GM12865 (cell line): ENCODE results near the gene RHOBTB3.

Experiments
- DNase-seq: peaks from one replicate; pipeline ENCODE4 v3.0.0; 2010; ENCODE audit warnings: low read depth
- H3K4me3 ChIP-seq: 2 replicates; pipeline ENCODE4 v1.5.1; 2011; ENCODE audit warnings: mild to moderate bottlenecking, low read depth, low read length, control low read depth
- TF ChIP-seq, protein P1 (sequence below): IDR thresholded peaks from 2 replicates; pipeline ENCODE4 v1.5.1; 2011; ENCODE audit warnings: low read length, control low read depth, low read depth, inconsistent platforms; ENCODE audit not compliant: insufficient read depth; ENCODE audit errors: missing control alignments

RHOBTB3 gene, protein sequence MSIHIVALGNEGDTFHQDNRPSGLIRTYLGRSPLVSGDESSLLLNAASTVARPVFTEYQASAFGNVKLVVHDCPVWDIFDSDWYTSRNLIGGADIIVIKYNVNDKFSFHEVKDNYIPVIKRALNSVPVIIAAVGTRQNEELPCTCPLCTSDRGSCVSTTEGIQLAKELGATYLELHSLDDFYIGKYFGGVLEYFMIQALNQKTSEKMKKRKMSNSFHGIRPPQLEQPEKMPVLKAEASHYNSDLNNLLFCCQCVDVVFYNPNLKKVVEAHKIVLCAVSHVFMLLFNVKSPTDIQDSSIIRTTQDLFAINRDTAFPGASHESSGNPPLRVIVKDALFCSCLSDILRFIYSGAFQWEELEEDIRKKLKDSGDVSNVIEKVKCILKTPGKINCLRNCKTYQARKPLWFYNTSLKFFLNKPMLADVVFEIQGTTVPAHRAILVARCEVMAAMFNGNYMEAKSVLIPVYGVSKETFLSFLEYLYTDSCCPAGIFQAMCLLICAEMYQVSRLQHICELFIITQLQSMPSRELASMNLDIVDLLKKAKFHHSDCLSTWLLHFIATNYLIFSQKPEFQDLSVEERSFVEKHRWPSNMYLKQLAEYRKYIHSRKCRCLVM

DNA sequence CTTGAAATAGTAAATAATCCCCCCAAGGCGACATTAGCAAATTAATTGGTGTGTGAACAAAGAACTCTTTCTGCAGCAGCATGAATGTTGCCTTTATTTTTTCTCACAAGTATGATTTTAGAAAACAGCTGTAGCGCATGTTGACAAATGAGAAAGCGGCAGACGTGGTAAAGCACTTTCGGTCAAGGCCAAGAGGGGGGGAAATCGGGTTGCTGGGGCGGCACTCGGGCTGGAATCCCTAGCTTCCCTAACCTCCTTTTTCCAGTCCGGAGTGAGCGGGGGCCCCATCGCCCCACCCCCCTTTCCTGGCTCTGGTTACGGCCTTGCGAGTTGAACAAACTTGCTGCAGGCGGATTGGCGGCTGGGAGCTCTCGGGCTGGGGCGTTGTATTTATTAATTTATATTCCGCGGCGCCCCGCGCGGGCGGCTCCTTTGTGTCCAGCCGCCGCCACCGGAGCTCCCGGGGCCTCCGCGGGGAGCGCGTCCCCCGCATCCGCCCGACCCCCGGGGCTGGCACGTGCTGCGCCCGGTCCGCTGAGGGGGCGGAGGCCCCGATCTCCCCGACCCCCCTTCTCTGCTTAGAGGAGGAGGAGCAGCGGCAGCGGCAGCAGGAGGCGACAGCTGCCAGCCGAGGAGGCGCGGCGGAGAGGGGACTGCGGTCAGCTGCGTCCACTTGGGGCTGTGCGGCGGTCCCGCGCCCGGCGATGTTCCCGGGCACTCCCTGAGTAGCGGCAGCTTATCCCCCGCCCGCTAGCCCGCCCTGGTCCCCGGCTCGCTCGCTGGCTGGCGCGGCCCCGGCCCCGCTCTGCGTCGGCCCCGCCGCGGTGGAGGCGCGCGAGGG is at the start of gene RHOBTB3:
Gene RHOBTB3, plus strand, starts transcription at position 607 of the 841 bp plus-strand sequence. CDS start 347 bp downstream, outside the sequence.
- TF ChIP-seq, protein P1, sequence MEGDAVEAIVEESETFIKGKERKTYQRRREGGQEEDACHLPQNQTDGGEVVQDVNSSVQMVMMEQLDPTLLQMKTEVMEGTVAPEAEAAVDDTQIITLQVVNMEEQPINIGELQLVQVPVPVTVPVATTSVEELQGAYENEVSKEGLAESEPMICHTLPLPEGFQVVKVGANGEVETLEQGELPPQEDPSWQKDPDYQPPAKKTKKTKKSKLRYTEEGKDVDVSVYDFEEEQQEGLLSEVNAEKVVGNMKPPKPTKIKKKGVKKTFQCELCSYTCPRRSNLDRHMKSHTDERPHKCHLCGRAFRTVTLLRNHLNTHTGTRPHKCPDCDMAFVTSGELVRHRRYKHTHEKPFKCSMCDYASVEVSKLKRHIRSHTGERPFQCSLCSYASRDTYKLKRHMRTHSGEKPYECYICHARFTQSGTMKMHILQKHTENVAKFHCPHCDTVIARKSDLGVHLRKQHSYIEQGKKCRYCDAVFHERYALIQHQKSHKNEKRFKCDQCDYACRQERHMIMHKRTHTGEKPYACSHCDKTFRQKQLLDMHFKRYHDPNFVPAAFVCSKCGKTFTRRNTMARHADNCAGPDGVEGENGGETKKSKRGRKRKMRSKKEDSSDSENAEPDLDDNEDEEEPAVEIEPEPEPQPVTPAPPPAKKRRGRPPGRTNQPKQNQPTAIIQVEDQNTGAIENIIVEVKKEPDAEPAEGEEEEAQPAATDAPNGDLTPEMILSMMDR, result no peak
- peak within 1 kb of the TSS; percentile 63 for H3K4me3 ChIP-seq
- peak; percentile 71 for DNase-seq

DNA sequence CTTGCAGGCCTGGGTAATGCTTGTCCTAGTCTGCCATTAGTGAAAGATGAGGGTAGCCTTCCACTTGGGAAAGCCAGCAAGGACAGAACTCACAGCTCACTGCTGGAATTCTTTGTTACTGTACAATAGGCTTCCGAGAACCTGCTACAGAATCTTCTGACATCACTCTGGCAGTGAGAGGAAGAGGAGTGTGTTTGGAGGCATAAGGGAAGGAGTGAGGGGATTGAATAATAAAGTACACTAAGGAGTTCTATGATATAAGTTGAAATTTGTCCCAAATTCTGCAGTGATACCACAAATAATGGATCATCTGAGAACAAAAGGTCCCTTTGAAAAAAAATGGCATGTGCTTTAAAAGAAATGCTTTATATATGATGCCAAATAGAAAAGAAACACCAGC is 48.2 kb upstream of the RHOBTB3 start, which contains the start of gene SPATA9:
Gene SPATA9, minus strand, starts transcription at position 101 of the 400 bp plus-strand sequence. CDS start 137 bp downstream, outside the sequence.
- DNase-seq, result no peak
- TF ChIP-seq, protein P1, result no peak
- no peak within 1 kb of the TSS for H3K4me3 ChIP-seq

DNA sequence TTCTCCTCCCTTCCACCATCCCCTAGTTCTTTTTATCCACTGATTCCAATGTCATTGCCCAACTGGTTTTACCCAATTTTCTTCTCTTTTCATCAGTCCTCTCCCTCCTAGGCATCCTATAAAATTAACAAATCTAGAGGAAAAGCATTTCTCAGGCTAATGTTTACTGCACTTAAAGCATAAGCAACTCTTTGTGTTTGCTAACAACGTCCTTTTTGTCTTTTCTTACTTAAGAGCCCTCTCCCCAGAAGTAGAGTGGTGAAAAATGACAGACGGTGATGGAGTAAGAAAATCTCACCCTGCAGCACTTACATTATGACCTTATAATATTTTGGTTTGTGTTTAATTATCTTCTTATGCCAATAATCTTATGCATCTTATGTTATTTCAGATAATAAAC is 46.8 kb upstream of the RHOBTB3 start:
- no peak for DNase-seq
- TF ChIP-seq, protein P1, result no peak
- H3K4me3 ChIP-seq, result no peak overlapping the region

DNA sequence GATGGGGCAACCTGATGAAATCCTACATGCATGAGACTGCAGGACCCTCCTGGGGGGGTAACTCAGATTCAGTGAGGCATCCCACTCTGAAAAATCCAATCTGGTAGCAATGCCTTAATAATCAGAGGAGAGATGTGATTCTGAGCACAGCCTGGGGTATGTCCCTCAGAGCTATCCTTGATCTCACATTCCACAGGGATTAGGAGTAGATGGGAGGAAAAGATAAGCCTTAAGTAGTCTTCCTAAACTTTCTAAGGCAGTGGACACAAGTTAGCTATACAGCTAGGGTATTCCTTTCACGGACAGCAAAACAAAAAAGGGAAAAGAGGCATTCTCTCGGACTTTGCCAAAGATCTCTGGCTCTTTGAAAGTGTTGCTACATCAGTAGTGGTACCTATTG is 44.5 kb upstream of the RHOBTB3 start:
- TF ChIP-seq, protein P1, result no peak
- no peak for DNase-seq
- no peak overlapping the region for H3K4me3 ChIP-seq

DNA sequence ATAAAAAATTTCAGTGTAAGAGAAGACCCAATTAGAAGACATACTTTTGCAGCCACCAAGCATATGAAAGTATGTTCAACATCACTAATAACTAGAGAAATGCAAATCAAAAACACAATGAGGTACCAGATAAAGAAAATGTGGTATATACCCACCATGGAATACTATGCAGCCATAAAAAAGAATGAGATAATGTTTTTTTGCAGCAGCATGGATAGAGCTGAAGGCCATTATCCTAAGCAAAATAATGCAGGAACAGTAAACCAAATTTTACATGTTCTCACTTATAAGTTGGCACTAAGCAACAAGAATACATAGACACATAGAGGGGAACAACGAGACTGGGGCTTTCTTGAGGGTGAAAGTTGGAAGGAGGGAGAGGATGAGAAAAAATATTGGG is 41.5 kb upstream of the RHOBTB3 start:
- DNase-seq, result no peak
- TF ChIP-seq, protein P1, result no peak
- no peak overlapping the region for H3K4me3 ChIP-seq

DNA sequence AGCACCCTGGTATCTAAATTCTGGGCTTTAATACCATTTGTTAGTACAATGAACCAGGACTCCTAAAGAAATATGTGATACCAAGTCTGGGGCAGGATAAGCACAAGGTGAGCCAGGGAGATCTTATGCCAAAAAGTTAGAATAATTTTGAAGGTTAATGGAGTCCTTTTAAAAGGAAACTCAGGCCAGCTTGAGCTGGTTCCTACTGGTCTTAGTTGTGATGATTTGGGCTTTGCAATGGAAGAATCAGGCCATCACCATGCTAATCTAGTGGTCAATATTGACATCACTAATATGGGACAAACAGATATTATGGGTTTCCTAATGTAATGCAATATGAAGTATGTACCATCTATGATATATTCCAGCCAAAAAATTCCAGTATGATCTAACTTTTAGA is 40.8 kb upstream of the RHOBTB3 start:
- TF ChIP-seq, protein P1, result no peak
- no peak overlapping the region for H3K4me3 ChIP-seq
- no peak for DNase-seq
